ACC112 (cell line): ENCODE results near the gene SLC16A8.
"Not testable (repeated sequence)": the region's sequence is repeated elsewhere in the genome, so short reads cannot be mapped to it uniquely, and the experiment has no call there.

Source experiments
- H2AFZ ChIP-seq: fragments of 200-600 bp; sonication (generic); one replicate; pipeline ENCODE4 v1.6.0; 2017; ENCODE audit warnings: antibody characterized with exemption, low read length; ENCODE audit not compliant: unreplicated experiment
- H3K27ac ChIP-seq: fragments of 200-600 bp; sonication (generic); 2 replicates; pipeline ENCODE4 v1.5.1; 2014; ENCODE audit warnings: low read depth, mild to moderate bottlenecking, antibody characterized with exemption, low read length, moderate library complexity
- H3K27me3 ChIP-seq: fragments of 200-600 bp; sonication (generic); 2 replicates; pipeline ENCODE4 v1.6.1; 2014; ENCODE audit warnings: mild to moderate bottlenecking, antibody characterized with exemption, low read length, moderate library complexity, mixed read lengths; ENCODE audit not compliant: insufficient read depth
- H3K36me3 ChIP-seq: fragments of 200-600 bp; sonication (generic); 2 replicates; pipeline ENCODE4 v1.6.1; 2016; ENCODE audit warnings: mild to moderate bottlenecking, antibody characterized with exemption, low read length, moderate library complexity, mixed read lengths; ENCODE audit not compliant: insufficient read depth
- H3K4me1 ChIP-seq: fragments of 200-600 bp; sonication (generic); one replicate; pipeline ENCODE4 v1.6.1; 2016; ENCODE audit warnings: low read length, mixed read lengths; ENCODE audit not compliant: insufficient read depth, unreplicated experiment, control insufficient read depth
- H3K4me3 ChIP-seq: fragments of 200-600 bp; sonication (generic); 2 replicates; pipeline ENCODE4 v1.5.1; 2014; ENCODE audit warnings: mild to moderate bottlenecking, low read depth, low read length
- H3K79me2 ChIP-seq: fragments of 200-600 bp; sonication (generic); one replicate; pipeline ENCODE4 v1.6.0; 2016; ENCODE audit warnings: low read length; ENCODE audit not compliant: control insufficient read depth, unreplicated experiment, insufficient read depth

SLC16A8 gene

DNA sequence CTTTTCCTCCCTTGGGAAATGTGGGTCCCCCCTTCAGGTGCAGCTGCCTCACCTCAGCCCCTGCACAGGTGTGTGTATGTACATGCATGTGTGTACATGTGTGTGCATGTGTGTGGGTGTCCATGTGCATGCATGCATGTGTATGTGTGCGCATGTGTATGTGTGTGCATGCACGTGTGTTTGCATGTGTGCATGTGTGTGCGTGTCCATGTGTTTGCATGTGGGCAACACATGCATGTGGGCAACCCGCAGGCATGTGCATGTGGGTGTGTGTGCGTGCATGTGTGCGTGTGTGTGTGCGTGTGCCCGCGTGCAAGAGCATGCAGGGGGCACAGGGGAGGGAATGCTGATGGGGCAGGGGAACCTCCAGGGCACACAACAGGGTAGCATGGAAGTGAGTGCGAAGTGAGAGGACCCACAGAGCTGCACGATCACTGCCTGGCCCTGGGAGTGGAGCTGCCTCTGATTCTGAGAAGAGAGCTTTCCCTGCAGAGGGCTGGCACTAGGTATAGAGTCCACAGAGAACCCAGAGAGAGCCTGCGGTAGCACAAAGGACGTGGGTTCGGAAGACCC lies 41.1 kb upstream of the SLC16A8 start:
- Histone ChIP-seq H3K79me2 (no peaks in the 10 kb centered on the region), H2AFZ (no peak overlapping the region), H3K4me1 (no peaks in the 10 kb centered on the region), H3K36me3 (no peaks in the 10 kb centered on the region), H3K4me3 (no peak overlapping the region), H3K27ac (no peak overlapping the region), H3K27me3 (no peaks in the 10 kb centered on the region)

DNA sequence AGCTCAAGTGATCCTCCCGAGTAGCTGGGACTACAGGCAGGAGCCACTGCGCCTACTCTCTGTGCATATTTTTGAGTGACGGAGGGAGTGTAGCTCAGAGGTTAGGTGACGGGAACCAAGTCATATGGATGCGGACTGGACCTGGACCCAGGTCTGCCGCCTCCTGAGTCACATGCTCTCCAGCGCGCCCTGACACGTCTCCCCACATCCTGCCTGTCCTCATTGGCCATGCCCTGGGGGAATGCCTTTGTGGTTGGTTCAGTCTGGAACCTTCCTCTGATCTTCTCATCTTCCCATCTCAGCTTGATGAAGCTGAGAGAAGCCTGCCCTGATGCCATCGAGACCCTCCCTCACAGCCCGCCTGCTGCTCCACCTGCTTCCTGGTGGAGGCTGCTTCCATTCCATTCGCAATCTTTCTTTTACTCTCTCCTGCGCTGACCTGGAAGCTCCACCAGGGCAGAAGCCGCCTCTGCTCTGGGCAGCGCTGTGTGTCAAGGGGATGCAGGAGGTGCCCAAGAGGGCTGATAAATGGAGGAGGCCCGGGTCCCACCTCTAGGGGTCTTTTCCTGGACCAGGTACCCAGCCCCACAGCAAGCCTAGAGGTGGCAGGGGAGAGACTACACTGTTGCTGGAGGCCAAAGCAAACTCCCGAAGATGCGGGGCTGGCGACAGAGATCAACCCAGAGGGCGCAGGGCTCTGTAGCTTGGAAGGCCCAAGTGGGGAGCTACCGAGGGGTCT lies 40.4 kb upstream of the SLC16A8 start:
- Histone ChIP-seq H3K27me3 (no peaks in the 10 kb centered on the region), H2AFZ (no peak overlapping the region), H3K4me1 (no peaks in the 10 kb centered on the region), H3K4me3 (no peak overlapping the region), H3K27ac (no peak overlapping the region), H3K79me2 (no peaks in the 10 kb centered on the region), H3K36me3 (no peaks in the 10 kb centered on the region)

DNA sequence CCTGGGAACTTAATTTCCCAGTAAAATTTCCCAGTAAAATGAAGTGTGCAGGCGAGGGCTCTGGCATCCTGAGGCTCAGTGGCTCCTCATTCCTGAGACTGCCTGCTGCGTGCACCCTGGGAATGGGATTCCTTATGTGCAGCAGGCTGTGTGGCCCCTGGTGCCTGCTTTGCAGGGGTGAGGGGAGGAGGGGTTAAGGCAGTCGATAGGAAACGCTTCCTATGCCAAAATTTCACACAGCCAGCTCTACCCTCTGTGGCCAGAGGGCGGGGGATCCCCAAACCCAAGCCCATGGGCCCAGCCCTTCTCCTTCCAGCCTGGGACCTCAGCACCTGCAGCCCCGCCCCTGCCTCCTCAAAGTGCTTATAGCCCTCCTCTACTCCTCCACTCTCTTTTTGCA lies 38.6 kb upstream of the SLC16A8 start:
- Histone ChIP-seq H3K79me2 (no peaks in the 10 kb centered on the region), H3K27me3 (no peaks in the 10 kb centered on the region), H3K4me1 (no peaks in the 10 kb centered on the region), H3K27ac (no peak overlapping the region), H3K4me3 (no peak overlapping the region), H2AFZ (no peak overlapping the region), H3K36me3 (no peaks in the 10 kb centered on the region)

DNA sequence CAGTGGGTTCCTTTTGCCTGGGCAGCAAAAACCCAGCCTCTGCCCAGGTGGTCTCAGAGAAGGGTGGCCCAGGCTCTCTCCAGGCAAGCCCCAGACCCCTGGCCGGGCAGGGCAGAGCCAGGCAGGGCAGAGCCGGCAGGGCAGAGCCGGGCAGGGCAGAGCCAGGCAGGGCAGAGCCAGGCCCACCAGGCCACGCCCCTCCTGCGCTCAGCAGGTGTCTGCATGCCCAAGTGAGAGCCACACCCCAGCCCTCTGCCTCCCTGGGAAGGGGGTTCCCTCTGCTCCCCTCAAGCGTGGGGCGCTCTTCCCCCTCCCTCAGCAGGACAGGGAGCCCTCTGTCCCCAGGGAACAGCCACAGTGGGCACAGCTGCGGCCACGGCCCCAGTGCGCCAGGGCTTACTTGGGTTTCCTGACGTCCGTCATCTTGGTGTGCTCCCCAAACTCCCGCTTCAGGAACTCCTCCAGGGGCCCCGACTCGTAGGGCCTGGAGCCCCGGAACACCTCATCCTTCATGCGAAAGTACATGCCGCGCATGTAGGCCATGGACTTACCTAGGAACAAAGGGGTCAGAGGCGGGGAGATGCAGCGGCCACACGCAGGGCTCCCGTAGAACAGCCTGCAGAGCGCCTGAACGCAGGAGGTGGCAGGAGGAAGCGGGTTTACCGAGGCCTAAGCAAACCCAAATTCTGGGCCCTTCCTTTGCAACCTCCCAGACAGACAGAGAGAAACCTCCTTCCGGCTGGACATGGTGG lies 36.6 kb upstream of the SLC16A8 start:
- H3K36me3 ChIP-seq, result no peaks in the 10 kb centered on the region
- H3K4me1 ChIP-seq, result no peaks in the 10 kb centered on the region
- H3K79me2 ChIP-seq, result no peaks in the 10 kb centered on the region
- H3K27ac ChIP-seq, result no peak overlapping the region
- H2AFZ ChIP-seq, result no peak overlapping the region
- H3K27me3 ChIP-seq, result no peaks in the 10 kb centered on the region
- no peak overlapping the region for H3K4me3 ChIP-seq

DNA sequence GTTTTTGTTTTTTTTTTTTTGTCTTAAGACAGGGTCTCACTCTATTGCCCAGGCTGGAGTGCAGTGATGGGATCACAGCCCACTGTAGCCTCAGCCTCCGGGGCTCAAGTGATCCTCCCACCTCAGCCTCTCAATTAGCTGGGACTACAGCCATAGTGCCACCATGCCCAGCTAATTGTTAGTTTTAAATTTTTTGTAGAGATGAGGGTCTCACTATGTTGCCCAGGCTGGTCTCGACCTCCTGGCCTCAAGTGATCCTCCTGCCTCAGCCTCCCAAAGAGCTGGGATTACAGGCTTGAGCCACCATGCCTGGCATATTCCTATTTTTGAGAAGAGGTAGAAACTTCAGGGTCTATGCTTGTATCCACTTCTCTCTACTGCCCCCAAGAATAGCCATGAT lies 34.8 kb upstream of the SLC16A8 start:
- H3K4me3 ChIP-seq, H2AFZ ChIP-seq: not testable (repeated sequence)

DNA sequence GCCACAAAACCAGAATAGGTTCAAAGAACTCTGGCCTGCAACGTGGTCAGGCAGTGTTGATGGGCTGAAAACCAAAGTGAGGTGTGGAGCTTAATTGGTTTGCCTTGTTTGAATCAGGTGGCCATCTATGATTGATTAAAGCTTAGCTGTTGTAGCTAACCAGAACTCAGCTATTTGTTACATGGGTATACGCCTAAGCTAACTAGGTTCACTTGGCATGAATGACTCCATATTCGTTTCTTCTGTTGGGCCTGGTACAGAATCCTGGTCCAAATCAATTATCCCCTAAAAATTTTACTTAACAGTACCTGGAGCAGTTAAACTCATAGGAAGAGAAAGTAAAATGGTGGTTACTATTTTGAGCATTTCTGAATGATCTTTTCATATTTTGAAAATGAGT lies 34.2 kb upstream of the SLC16A8 start:
- H3K4me3 ChIP-seq, result no peak overlapping the region
- no peaks in the 10 kb centered on the region for H3K36me3 ChIP-seq
- H3K79me2 ChIP-seq, result no peaks in the 10 kb centered on the region
- H3K27me3 ChIP-seq, result no peaks in the 10 kb centered on the region
- H3K4me1 ChIP-seq, result no peaks in the 10 kb centered on the region
- H3K27ac ChIP-seq, result no peak overlapping the region
- no peak overlapping the region for H2AFZ ChIP-seq

More for the DNA sequence above, 34.8 kb upstream of the SLC16A8 start:
- H3K36me3 ChIP-seq, H3K79me2 ChIP-seq, H3K27ac ChIP-seq, H3K4me1 ChIP-seq, H3K27me3 ChIP-seq: not testable (repeated sequence)

DNA sequence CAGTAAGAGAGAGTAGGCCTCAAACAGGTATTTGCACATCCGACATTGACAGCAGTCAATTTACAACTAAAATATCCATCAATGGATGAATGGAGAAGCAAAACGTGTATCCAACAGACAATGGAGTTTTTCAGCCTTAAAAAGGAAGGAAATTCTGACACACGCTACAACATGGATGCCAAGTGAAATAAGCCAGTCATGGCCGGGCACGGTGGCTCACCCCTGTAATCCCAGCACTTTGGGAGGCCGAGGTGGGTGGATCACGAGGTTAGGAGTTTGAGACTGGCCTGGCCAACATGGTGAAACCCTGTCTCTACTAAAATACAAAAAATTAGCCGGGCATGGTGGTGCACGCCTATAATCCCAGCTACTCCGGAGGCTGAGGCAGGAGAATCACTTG lies 33.6 kb upstream of the SLC16A8 start:
- H3K27ac ChIP-seq, H3K4me1 ChIP-seq, H3K4me3 ChIP-seq: not testable (repeated sequence)

DNA sequence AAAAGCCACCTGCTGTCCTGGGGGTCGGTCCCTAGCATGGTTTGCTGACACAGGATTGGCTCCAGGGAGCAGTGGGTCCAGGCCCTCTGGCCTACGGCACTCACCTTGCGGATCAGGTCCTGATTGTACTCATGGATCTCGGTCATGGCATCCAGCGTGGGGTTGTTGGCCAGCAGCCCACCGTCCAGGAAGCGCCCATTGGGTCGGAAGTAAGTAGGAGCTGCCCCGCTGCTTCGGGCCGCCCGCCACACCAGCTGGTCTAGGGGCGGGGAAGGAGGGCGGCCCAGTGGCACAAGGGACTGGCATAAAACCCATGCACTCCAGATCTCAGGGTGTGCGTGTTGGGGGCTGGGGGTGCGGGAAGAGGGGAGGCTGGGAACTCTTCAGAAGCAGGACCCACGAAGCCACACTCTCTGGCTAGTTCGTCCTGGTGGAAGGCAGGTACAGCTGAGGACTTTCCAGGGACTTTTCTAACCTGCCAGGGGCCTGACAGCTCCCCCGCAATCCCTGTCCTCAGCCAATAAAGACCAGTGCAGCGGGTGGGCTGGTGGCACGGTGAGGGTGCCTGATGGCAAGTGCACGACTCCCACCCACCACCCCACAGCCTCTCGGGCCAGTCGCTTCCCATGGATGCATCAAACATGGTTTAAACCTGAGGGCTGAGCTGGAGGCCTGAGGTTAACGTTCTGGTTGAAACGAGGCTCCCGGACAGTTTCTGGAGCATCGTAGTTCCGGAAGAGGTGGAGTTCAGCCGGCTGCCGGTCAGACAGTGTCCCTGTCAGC lies 31.6 kb upstream of the SLC16A8 start:
- no peaks in the 10 kb centered on the region for H3K4me1 ChIP-seq
- no peaks in the 10 kb centered on the region for H3K36me3 ChIP-seq
- H2AFZ ChIP-seq, result no peak overlapping the region
- no peaks in the 10 kb centered on the region for H3K79me2 ChIP-seq
- H3K4me3 ChIP-seq, result no peak overlapping the region
- H3K27ac ChIP-seq, result no peak overlapping the region
- no peaks in the 10 kb centered on the region for H3K27me3 ChIP-seq

More for the DNA sequence above, 33.6 kb upstream of the SLC16A8 start:
- H3K36me3 ChIP-seq, H3K27me3 ChIP-seq, H2AFZ ChIP-seq, H3K79me2 ChIP-seq: not testable (repeated sequence)

DNA sequence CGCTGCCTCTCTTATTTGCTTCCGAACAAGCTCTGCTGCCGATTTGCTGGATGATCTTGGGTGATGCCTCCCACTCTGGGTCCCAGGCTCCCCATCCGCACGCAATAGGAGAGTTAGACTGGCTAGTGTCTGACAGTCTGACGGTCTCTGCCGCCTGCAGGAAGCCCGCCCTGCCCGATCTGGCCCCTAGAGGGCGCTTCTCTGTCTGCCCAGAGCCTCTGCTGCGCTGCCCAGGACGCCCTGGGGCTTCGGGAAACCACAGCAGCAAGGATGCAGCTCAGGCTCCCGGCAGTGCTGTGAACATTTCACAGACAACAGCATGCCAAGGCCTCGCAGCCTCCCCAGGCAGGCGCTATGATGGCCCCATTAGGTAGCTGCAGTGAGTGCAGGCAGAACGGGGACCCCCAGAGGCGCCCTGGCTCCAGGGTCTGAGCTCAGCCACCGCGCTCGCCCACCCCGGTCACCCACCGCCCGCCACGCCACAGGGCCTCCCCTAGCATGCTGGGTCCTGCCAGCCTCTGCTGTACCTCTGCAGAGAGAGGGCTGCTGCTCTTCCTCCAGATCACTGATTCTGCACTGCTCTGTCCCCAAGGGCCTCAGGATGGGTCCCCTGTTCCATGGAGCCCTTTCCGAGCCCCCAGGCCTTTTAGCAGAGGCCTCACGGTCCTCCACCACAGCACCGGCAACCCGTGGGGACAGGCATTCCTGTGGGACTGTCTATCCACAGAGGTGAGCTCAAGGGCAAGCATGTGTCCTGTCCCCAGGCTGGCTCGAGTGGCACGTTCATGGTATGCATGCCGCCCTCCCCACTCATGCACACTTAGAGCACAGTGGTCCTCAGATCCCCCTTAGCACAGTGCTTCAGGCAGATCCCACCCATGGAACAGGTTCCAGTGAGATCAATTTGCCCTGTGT lies 30.8 kb upstream of the SLC16A8 start:
- Histone ChIP-seq H3K36me3 (no peaks in the 10 kb centered on the region), H3K4me1 (no peaks in the 10 kb centered on the region), H3K79me2 (no peaks in the 10 kb centered on the region), H2AFZ (no peak overlapping the region), H3K4me3 (no peak overlapping the region), H3K27ac (no peak overlapping the region), H3K27me3 (no peaks in the 10 kb centered on the region)

DNA sequence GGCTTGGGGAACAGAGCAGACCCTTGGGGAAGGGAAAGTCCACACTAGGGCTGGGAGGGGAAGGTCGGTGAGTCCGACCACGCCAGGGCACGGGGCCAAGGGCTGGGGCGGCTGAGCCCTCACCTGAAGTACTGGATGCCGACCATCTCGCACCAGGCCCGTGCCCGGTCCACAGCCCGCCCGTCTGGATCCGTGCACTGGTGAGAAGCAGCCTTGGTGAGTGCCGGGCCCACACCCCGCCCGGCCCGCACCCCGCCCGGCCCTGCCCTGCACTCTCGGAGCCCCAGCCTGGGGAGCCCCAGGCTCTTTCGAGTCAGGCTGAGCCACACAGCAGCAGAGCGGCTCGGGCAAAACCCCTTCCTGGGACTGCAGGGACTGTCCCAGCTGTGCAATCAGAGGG lies 28.4 kb upstream of the SLC16A8 start:
- no peaks in the 10 kb centered on the region for H3K4me1 ChIP-seq
- H3K79me2 ChIP-seq, result no peaks in the 10 kb centered on the region
- no peak overlapping the region for H3K4me3 ChIP-seq
- no peak overlapping the region for H2AFZ ChIP-seq
- H3K36me3 ChIP-seq, result no peaks in the 10 kb centered on the region
- H3K27ac ChIP-seq, result no peak overlapping the region
- no peaks in the 10 kb centered on the region for H3K27me3 ChIP-seq
